ENCODE measurements around the gene PPP1R1C. TPM values are rescaled to one million over a fixed set of nuclear protein-coding genes. Genes with fewer than 3 reads are reported as not detected.

Gene PPP1R1C
- total and polyA plus RNA-seq, 2 experiments from 2014 or later, result 3.5 to 18.8 TPM

DNA sequence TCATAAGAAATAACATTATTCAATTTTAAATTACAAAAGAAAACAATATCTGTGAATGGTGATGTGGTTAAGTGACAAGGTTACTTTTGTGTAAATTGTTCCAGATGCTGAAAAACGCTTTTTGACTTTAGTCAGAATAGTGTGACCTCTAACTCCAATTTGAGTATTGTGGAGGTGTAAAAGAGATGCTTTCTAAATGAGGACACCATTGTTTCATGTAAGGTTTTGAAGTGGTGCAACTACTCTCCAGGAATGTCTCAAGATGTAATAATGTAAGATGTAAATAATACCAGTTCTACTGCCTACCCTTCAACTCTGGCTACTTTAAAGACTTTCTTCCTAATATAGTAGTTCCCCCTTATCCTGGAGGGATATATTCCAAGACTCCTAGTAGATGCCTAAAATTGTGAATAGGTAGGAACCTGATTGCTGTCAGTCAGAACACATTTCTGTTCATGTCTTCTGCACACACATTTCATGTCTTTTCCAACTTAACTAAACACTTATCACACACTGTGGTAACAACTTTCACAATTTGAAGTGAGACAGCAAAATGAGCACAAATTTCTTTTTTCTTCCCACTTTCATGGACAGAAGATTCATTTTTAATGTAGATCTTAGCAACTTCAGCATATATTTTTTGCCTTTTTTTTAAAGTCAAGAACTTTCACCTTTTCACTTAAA is 39.1 kb upstream of the PPP1R1C start:
- Mint-ChIP-seq H3K9me3 (no peaks in the 10 kb centered on the region), H3K27me3 (ENCODE audit: insufficient read depth, low read depth, poor library complexity) (no peaks in the 10 kb centered on the region), H3K27ac (no peak overlapping the region), H3K36me3 (ENCODE audit: low read depth) (no peaks in the 10 kb centered on the region), H3K4me1 (no peaks in the 10 kb centered on the region; the same call in 2 of the 3 replicates), H3K4me3 (no peak overlapping the region)
- ATAC-seq (no peak), DNase-seq (ENCODE audit: low spot score) (no peak)
- H3K36me3 ChIP-seq (ENCODE audit: insufficient read depth), result no peaks in the 10 kb centered on the region
- no peak overlapping the region; the same call in 1 of the 2 replicates for H2AFZ ChIP-seq
- H3K9me2 ChIP-seq (ENCODE audit: insufficient read depth), result peaks cover 4% of the 10 kb centered on the region; the same call in 1 of the 2 replicates
- H3K27me3 ChIP-seq (ENCODE audit: insufficient read depth), result no peaks in the 10 kb centered on the region
- no peaks in the 10 kb centered on the region for H4K20me1 ChIP-seq (replicated peaks; ENCODE audit: insufficient read depth)
- no peaks in the 10 kb centered on the region for H3K79me2 ChIP-seq (replicated peaks; ENCODE audit: insufficient read depth)
- H3K4me2 ChIP-seq, result no peak overlapping the region
- no peak overlapping the region for H3K27ac ChIP-seq (ENCODE audit: low read depth)
- no peak for TF ChIP-seq EZH2 (IDR thresholded peaks at IDR 0.05; ENCODE audit: low read depth, unreplicated experiment)
- TF ChIP-seq, protein P1, sequence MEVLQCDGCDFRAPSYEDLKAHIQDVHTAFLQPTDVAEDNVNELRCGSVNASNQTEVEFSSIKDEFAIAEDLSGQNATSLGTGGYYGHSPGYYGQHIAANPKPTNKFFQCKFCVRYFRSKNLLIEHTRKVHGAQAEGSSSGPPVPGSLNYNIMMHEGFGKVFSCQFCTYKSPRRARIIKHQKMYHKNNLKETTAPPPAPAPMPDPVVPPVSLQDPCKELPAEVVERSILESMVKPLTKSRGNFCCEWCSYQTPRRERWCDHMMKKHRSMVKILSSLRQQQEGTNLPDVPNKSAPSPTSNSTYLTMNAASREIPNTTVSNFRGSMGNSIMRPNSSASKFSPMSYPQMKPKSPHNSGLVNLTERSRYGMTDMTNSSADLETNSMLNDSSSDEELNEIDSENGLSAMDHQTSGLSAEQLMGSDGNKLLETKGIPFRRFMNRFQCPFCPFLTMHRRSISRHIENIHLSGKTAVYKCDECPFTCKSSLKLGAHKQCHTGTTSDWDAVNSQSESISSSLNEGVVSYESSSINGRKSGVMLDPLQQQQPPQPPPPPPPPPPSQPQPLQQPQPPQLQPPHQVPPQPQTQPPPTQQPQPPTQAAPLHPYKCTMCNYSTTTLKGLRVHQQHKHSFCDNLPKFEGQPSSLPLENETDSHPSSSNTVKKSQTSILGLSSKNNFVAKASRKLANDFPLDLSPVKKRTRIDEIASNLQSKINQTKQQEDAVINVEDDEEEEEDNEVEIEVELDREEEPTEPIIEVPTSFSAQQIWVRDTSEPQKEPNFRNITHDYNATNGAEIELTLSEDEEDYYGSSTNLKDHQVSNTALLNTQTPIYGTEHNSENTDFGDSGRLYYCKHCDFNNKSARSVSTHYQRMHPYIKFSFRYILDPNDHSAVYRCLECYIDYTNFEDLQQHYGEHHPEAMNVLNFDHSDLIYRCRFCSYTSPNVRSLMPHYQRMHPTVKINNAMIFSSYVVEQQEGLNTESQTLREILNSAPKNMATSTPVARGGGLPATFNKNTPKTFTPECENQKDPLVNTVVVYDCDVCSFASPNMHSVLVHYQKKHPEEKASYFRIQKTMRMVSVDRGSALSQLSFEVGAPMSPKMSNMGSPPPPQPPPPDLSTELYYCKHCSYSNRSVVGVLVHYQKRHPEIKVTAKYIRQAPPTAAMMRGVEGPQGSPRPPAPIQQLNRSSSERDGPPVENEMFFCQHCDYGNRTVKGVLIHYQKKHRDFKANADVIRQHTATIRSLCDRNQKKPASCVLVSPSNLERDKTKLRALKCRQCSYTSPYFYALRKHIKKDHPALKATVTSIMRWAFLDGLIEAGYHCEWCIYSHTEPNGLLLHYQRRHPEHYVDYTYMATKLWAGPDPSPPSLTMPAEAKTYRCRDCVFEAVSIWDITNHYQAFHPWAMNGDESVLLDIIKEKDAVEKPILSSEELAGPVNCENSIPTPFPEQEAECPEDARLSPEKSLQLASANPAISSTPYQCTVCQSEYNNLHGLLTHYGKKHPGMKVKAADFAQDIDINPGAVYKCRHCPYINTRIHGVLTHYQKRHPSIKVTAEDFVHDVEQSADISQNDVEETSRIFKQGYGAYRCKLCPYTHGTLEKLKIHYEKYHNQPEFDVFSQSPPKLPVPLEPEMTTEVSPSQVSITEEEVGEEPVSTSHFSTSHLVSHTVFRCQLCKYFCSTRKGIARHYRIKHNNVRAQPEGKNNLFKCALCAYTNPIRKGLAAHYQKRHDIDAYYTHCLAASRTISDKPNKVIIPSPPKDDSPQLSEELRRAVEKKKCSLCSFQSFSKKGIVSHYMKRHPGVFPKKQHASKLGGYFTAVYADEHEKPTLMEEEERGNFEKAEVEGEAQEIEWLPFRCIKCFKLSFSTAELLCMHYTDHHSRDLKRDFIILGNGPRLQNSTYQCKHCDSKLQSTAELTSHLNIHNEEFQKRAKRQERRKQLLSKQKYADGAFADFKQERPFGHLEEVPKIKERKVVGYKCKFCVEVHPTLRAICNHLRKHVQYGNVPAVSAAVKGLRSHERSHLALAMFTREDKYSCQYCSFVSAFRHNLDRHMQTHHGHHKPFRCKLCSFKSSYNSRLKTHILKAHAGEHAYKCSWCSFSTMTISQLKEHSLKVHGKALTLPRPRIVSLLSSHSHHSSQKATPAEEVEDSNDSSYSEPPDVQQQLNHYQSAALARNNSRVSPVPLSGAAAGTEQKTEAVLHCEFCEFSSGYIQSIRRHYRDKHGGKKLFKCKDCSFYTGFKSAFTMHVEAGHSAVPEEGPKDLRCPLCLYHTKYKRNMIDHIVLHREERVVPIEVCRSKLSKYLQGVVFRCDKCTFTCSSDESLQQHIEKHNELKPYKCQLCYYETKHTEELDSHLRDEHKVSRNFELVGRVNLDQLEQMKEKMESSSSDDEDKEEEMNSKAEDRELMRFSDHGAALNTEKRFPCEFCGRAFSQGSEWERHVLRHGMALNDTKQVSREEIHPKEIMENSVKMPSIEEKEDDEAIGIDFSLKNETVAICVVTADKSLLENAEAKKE (CRISPR knock-in tag; IDR thresholded peaks at IDR 0.05), result no peak
- no peak for TF ChIP-seq NANOG (IDR thresholded peaks at IDR 0.05; ENCODE audit: borderline replicate concordance)
- TF ChIP-seq ZNF331 (CRISPR knock-in tag; IDR thresholded peaks at IDR 0.05; ENCODE audit: low read depth), result no peak
- no peak for TF ChIP-seq POLR2AphosphoS5 (IDR thresholded peaks at IDR 0.05; ENCODE audit: low read depth)
- TF ChIP-seq, protein P2, sequence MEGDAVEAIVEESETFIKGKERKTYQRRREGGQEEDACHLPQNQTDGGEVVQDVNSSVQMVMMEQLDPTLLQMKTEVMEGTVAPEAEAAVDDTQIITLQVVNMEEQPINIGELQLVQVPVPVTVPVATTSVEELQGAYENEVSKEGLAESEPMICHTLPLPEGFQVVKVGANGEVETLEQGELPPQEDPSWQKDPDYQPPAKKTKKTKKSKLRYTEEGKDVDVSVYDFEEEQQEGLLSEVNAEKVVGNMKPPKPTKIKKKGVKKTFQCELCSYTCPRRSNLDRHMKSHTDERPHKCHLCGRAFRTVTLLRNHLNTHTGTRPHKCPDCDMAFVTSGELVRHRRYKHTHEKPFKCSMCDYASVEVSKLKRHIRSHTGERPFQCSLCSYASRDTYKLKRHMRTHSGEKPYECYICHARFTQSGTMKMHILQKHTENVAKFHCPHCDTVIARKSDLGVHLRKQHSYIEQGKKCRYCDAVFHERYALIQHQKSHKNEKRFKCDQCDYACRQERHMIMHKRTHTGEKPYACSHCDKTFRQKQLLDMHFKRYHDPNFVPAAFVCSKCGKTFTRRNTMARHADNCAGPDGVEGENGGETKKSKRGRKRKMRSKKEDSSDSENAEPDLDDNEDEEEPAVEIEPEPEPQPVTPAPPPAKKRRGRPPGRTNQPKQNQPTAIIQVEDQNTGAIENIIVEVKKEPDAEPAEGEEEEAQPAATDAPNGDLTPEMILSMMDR (conservative IDR thresholded peaks at IDR 0.05; ENCODE audit: low read depth in 2 of 2), result no peak
- TF ChIP-seq ZNF114 (CRISPR knock-in tag; IDR thresholded peaks at IDR 0.05), result no peak
- TF ChIP-seq JUNB (IDR thresholded peaks at IDR 0.05; ENCODE audit: unreplicated experiment), result no peak
- TF ChIP-seq, protein P3, sequence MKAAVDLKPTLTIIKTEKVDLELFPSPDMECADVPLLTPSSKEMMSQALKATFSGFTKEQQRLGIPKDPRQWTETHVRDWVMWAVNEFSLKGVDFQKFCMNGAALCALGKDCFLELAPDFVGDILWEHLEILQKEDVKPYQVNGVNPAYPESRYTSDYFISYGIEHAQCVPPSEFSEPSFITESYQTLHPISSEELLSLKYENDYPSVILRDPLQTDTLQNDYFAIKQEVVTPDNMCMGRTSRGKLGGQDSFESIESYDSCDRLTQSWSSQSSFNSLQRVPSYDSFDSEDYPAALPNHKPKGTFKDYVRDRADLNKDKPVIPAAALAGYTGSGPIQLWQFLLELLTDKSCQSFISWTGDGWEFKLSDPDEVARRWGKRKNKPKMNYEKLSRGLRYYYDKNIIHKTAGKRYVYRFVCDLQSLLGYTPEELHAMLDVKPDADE (IDR thresholded peaks at IDR 0.05), result no peak
- TF ChIP-seq STAT1 (IDR thresholded peaks at IDR 0.05; ENCODE audit: unreplicated experiment), result no peak
- TF ChIP-seq CREB1 (CRISPR knock-in tag; IDR thresholded peaks at IDR 0.05; ENCODE audit: low read depth), result no peak
- TF ChIP-seq EZH2phosphoT487 (IDR thresholded peaks at IDR 0.05; ENCODE audit: unreplicated experiment), result no peak
- TF ChIP-seq, protein P4, sequence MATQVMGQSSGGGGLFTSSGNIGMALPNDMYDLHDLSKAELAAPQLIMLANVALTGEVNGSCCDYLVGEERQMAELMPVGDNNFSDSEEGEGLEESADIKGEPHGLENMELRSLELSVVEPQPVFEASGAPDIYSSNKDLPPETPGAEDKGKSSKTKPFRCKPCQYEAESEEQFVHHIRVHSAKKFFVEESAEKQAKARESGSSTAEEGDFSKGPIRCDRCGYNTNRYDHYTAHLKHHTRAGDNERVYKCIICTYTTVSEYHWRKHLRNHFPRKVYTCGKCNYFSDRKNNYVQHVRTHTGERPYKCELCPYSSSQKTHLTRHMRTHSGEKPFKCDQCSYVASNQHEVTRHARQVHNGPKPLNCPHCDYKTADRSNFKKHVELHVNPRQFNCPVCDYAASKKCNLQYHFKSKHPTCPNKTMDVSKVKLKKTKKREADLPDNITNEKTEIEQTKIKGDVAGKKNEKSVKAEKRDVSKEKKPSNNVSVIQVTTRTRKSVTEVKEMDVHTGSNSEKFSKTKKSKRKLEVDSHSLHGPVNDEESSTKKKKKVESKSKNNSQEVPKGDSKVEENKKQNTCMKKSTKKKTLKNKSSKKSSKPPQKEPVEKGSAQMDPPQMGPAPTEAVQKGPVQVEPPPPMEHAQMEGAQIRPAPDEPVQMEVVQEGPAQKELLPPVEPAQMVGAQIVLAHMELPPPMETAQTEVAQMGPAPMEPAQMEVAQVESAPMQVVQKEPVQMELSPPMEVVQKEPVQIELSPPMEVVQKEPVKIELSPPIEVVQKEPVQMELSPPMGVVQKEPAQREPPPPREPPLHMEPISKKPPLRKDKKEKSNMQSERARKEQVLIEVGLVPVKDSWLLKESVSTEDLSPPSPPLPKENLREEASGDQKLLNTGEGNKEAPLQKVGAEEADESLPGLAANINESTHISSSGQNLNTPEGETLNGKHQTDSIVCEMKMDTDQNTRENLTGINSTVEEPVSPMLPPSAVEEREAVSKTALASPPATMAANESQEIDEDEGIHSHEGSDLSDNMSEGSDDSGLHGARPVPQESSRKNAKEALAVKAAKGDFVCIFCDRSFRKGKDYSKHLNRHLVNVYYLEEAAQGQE (IDR thresholded peaks at IDR 0.05; ENCODE audit: unreplicated experiment), result no peak
- peaks cover 6% of the 10 kb centered on the region; the same call in 1 of the 2 replicates for H3K4me1 ChIP-seq (ENCODE audit: insufficient read depth)
- H3F3A ChIP-seq (replicated peaks; ENCODE audit: low read depth), result no peaks in the 10 kb centered on the region
- H3K4me3 ChIP-seq, result no peak overlapping the region

Data from GM23338 (cell line).